ENCODE data around the gene STX17. TPM values are rescaled to one million over a fixed set of nuclear protein-coding genes. Genes with fewer than 3 reads are reported as not detected.

Gene STX17
- total RNA-seq, 4 donors from 2014 or later, result 6.7 to 363 (median 37.1) TPM

DNA sequence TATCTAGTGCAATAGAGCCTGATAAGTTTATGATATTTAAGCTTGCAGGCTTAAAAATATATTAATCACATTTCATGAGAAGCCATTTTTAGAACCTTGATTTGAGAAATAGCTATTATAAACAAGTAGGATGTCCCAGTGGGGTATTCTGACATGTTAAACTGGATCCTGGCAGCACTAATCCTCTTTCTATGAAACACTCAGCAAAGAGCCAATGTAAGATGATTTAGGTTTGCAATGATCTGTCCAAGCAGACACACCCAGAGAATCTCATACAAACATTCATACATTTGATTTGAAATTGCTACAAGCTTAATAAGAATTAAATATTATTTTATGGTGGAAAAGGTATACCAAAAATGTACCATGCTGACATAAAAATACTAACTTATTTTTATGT lies 105.8 kb downstream of the STX17 start:
- no peak overlapping the region for H3K4me3 ChIP-seq
- H3K27ac ChIP-seq, result no peak overlapping the region
- no peak for DNase-seq
- H3K9me3 ChIP-seq, result peaks cover 0 to 7% of the 10 kb centered on the region in 2 donors
- H3K27me3 ChIP-seq, result no peaks in the 10 kb centered on the region
- peaks cover 0 to 3% (median 0%) of the 10 kb centered on the region in 4 donors for H3K36me3 ChIP-seq
- in situ Hi-C loops (cut with MboI; ENCODE audit: low pct_ligation_motif_present in 1 of 4, low pct_unique_long_range_greater_than_20kb in 1 of 4, low sequenced_read_pairs in 3 of 4) (loop anchor here in 2 of 4 donors (25.0 kb wide), 2 partner anchors 200 to 825 kb away; partner anchors contain the start of gene NR4A3 (in 2 of the 2)), intact Hi-C loops (cut with DNase I; ENCODE audit: low total_unique reads) (no loop called here)
- H3K4me1 ChIP-seq, result no peaks in the 10 kb centered on the region
- TF ChIP-seq POLR2AphosphoS5 (IDR thresholded peaks at IDR 0.05) (no peak), EP300 (IDR thresholded peaks at IDR 0.05; ENCODE audit: low read depth) (no peak), POLR2A (IDR thresholded peaks at IDR 0.05) (no peak)
- TF ChIP-seq, protein P1, sequence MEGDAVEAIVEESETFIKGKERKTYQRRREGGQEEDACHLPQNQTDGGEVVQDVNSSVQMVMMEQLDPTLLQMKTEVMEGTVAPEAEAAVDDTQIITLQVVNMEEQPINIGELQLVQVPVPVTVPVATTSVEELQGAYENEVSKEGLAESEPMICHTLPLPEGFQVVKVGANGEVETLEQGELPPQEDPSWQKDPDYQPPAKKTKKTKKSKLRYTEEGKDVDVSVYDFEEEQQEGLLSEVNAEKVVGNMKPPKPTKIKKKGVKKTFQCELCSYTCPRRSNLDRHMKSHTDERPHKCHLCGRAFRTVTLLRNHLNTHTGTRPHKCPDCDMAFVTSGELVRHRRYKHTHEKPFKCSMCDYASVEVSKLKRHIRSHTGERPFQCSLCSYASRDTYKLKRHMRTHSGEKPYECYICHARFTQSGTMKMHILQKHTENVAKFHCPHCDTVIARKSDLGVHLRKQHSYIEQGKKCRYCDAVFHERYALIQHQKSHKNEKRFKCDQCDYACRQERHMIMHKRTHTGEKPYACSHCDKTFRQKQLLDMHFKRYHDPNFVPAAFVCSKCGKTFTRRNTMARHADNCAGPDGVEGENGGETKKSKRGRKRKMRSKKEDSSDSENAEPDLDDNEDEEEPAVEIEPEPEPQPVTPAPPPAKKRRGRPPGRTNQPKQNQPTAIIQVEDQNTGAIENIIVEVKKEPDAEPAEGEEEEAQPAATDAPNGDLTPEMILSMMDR (IDR thresholded peaks at IDR 0.05), result no peak

DNA sequence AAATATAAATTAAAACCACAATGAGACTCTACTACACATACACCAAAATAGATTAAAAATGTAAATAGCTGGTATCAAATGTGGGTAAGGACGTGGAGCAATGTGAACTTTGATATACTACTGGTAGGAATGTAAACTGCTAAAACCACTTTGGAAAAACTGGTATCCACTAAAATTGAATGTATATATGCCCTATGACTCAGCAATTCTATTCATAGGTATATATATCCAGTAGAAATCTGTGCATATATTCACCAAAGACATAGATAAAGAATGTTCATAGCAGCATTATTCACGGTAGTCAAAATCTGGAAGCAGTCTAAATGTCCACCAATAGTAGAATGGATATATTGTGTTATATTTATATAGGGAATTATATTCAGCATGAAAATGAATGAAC lies 107.1 kb downstream of the STX17 start:
- Histone ChIP-seq H3K4me3 (no peak overlapping the region), H3K27ac (no peak overlapping the region), H3K36me3 (peaks cover 0 to 15% (median 3%) of the 10 kb centered on the region in 4 donors), H3K27me3 (no peaks in the 10 kb centered on the region), H3K9me3 (peaks cover 0 to 7% of the 10 kb centered on the region in 2 donors), H3K4me1 (no peaks in the 10 kb centered on the region)
- in situ Hi-C loops (cut with MboI; ENCODE audit: low pct_ligation_motif_present in 1 of 4, low pct_unique_long_range_greater_than_20kb in 1 of 4, low sequenced_read_pairs in 3 of 4) (loop anchor here in 2 of 4 donors (25.0 kb wide), 2 partner anchors 201 to 826 kb away; partner anchors contain the start of gene NR4A3 (in 2 of the 2)), intact Hi-C loops (cut with DNase I; ENCODE audit: low total_unique reads) (no loop called here)
- DNase-seq, result no peak
- TF ChIP-seq POLR2AphosphoS5 (IDR thresholded peaks at IDR 0.05) (no peak), EP300 (IDR thresholded peaks at IDR 0.05; ENCODE audit: low read depth) (no peak)
- TF ChIP-seq, protein P1 (IDR thresholded peaks at IDR 0.05), result no peak
- 76 to 86% methylated on average over 2 of the region's 2 CpGs for WGBS, 2 donors (ENCODE audit: low coverage in 1 of 2)

GRCh38 chr9:100014846-100015245 lies 108.4 kb downstream of the STX17 start:
- in situ Hi-C loops (cut with MboI; ENCODE audit: low pct_ligation_motif_present in 1 of 4, low pct_unique_long_range_greater_than_20kb in 1 of 4, low sequenced_read_pairs in 3 of 4) (loop anchor here in 2 of 4 donors (25.0 kb wide), 2 partner anchors 203 to 828 kb away; partner anchors contain the start of gene NR4A3 (in 2 of the 2)), intact Hi-C loops (cut with DNase I; ENCODE audit: low total_unique reads) (no loop called here)
- no peak for DNase-seq
- H3K4me1 ChIP-seq, result no peaks in the 10 kb centered on the region
- no peak overlapping the region for H3K4me3 ChIP-seq
- no peak overlapping the region for H3K27ac ChIP-seq
- no peak for TF ChIP-seq EP300 (IDR thresholded peaks at IDR 0.05; ENCODE audit: low read depth)
- no peak for TF ChIP-seq POLR2A (IDR thresholded peaks at IDR 0.05)
- TF ChIP-seq, protein P1 (IDR thresholded peaks at IDR 0.05), result no peak
- TF ChIP-seq POLR2AphosphoS5 (IDR thresholded peaks at IDR 0.05), result no peak
- H3K36me3 ChIP-seq, result peaks cover 0 to 25% (median 3%) of the 10 kb centered on the region in 4 donors
- H3K9me3 ChIP-seq, result peaks cover 0 to 7% of the 10 kb centered on the region in 2 donors
- H3K27me3 ChIP-seq, result no peaks in the 10 kb centered on the region

GRCh38 chr9:100019541-100019940 lies 113.1 kb downstream of the STX17 start:
- H3K36me3 ChIP-seq, result peaks cover 0 to 25% (median 5%) of the 10 kb centered on the region in 4 donors
- 93 to 100% methylated on average over 1 of the region's 1 CpG for WGBS, 2 donors (ENCODE audit: low coverage in 1 of 2)
- intact Hi-C loops (cut with DNase I; ENCODE audit: low total_unique reads), result no loop called here
- in situ Hi-C loops (cut with MboI; ENCODE audit: low pct_ligation_motif_present in 1 of 4, low pct_unique_long_range_greater_than_20kb in 1 of 4, low sequenced_read_pairs in 3 of 4), result loop anchor here in 2 of 4 donors (25.0 kb wide), 2 partner anchors 207 to 832 kb away; partner anchors contain the start of gene NR4A3 (in 2 of the 2)
- no peaks in the 10 kb centered on the region for H3K27me3 ChIP-seq
- no peaks in the 10 kb centered on the region for H3K9me3 ChIP-seq
- DNase-seq, result no peak
- H3K4me3 ChIP-seq, result no peak overlapping the region
- no peak overlapping the region for H3K27ac ChIP-seq
- H3K4me1 ChIP-seq, result no peaks in the 10 kb centered on the region
- TF ChIP-seq, protein P1 (IDR thresholded peaks at IDR 0.05), result no peak
- TF ChIP-seq POLR2A (IDR thresholded peaks at IDR 0.05) (no peak), POLR2AphosphoS5 (IDR thresholded peaks at IDR 0.05) (no peak), EP300 (IDR thresholded peaks at IDR 0.05; ENCODE audit: low read depth) (no peak)

Other genes starting within 250 kb of the STX17 start
- gene NR4A3, start 84.8 kb upstream of the STX17 start, total RNA-seq, result 1 to 10 TPM in 2 of 4 donors, under 1 TPM in 2; 0.48 to 3.4 (median 1.3) TPM
- gene ERP44, start 192.3 kb downstream of the STX17 start, total RNA-seq, result 10 to 100 TPM in 3 of 4 donors, 1 to 10 TPM in 1; 7.8 to 18.7 (median 16.4) TPM
- gene INVS, start 192.6 kb downstream of the STX17 start, total RNA-seq, result 10 to 100 TPM; 21.0 to 47.8 (median 31.6) TPM